ENCODE data around the gene CPZ.
A peak's percentile ranks its signal among the peaks of the same experiment; 100 is the strongest.

CPZ gene

GRCh38 chr4:8637456-8637984 lies 45.0 kb downstream of the CPZ start:
- TF ChIP-seq JUND (IDR thresholded peaks at IDR 0.05; ENCODE audit: low read depth): no peak
- no peak for DNase-seq (ENCODE audit: low read depth in 1 of 2, low spot score in 1 of 2)
- in situ Hi-C loops (cut with HindIII; ENCODE audit: low pct_unique_long_range_greater_than_20kb, low sequenced_read_pairs): no loop called here

GRCh38 chr4:8639021-8639420 lies 46.5 kb downstream of the CPZ start:
- in situ Hi-C loops (cut with HindIII; ENCODE audit: low pct_unique_long_range_greater_than_20kb, low sequenced_read_pairs): no loop called here
- no peak for DNase-seq (ENCODE audit: low read depth in 1 of 2, low spot score in 1 of 2)
- TF ChIP-seq JUND (IDR thresholded peaks at IDR 0.05; ENCODE audit: low read depth): no peak

GRCh38 chr4:8639777-8640720 lies 47.5 kb downstream of the CPZ start:
- no peak for DNase-seq (ENCODE audit: low read depth in 1 of 2, low spot score in 1 of 2)
- no peak for TF ChIP-seq JUND (IDR thresholded peaks at IDR 0.05; ENCODE audit: low read depth)
- in situ Hi-C loops (cut with HindIII; ENCODE audit: low pct_unique_long_range_greater_than_20kb, low sequenced_read_pairs): no loop called here

DNA sequence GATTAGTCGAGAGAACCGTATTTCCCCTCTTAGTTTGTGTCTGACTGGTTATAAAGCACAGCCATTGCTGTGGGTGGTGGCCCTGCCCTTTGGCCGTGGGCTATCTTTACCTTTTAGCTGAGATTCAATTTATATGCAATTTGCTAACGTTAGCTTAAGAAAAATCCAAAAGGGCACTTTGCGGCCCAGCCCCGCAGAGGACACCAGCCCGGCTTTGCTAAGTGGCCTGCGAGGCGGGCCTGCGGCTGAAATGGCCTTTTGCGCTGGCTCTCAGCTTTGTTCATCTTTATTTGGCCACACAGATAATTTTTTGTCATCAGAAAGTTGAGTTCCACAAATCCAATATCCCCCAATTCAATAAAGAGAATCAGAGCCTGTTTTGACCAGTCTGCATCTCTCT lies 48.3 kb downstream of the CPZ start:
- in situ Hi-C loops (cut with HindIII; ENCODE audit: low pct_unique_long_range_greater_than_20kb, low sequenced_read_pairs): no loop called here
- no peak for TF ChIP-seq JUND (IDR thresholded peaks at IDR 0.05; ENCODE audit: low read depth)
- no peak for DNase-seq (ENCODE audit: low read depth in 1 of 2, low spot score in 1 of 2)

DNA sequence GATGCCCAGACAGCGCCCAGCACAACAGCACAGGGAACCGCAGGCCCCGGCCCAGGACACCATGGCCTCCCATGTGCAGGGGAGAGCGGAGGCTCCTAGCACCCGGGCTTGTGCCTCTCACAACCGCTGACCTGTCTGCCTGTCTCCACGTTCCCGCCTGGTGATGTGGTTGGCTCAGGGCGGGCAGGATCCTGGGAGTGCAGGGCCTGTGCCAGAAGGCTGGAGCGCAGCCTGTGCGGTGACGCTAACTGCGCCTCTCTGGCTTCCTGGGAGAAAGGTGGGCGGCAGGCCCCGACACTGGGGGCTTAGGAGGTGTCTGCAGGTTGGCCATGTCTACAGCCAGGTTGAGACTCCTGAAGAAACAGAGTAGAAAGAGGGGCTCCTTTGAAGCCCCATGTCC lies 48.7 kb downstream of the CPZ start:
- no peak for DNase-seq (ENCODE audit: low read depth in 1 of 2, low spot score in 1 of 2)
- in situ Hi-C loops (cut with HindIII; ENCODE audit: low pct_unique_long_range_greater_than_20kb, low sequenced_read_pairs): no loop called here
- no peak for TF ChIP-seq JUND (IDR thresholded peaks at IDR 0.05; ENCODE audit: low read depth)

DNA sequence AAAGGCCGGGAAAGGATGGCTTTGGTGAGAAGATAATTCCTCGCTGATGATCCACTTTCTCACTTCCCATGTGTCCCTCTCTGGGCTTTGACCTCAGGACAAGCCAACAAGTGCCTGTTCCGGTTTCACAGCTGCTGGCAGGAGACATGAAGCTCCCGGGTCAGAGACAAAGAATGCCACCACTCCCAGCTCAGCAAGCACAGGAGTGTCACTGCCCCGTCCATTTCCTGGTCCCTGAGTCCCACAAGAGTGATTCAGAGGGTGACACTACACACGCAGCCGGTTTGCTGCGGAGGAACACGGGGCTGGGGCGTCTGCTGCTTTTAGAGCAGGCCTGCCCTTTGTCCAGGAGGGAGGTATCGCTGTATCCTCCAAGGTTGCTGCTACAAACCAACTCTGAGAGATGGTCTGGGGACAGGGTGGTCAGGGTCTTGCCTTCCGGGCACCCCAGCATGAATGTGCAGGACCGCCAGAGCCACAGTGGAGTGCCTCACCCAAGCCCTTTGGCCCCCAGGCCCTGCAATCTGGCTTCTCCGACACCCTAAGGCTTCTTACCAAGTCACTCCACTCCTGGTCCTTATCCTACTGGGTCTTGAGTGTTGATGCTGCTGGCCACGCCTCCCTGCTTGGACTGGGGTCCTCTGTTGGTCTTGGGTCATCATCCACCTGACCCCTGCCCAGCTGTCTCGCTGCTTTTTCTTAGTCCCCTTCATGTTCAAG lies 49.5 kb downstream of the CPZ start:
- in situ Hi-C loops (cut with HindIII; ENCODE audit: low pct_unique_long_range_greater_than_20kb, low sequenced_read_pairs): no loop called here
- no peak for TF ChIP-seq JUND (IDR thresholded peaks at IDR 0.05; ENCODE audit: low read depth)
- DNase-seq (ENCODE audit: low read depth in 1 of 2, low spot score in 1 of 2): peak in 1 of 2 experiments; percentile 9

- in situ Hi-C loops (cut with HindIII; ENCODE audit: low pct_unique_long_range_greater_than_20kb, low sequenced_read_pairs): no loop called here
- no peak for DNase-seq (ENCODE audit: low read depth in 1 of 2, low spot score in 1 of 2)
Measured at GRCh38 chr4:8642651-8643321, 50.2 kb downstream of the CPZ start.

GRCh38 chr4:8643441-8643840 lies 50.9 kb downstream of the CPZ start:
- TF ChIP-seq JUND (IDR thresholded peaks at IDR 0.05; ENCODE audit: low read depth): no peak
- DNase-seq (ENCODE audit: low read depth in 1 of 2, low spot score in 1 of 2): no peak
- in situ Hi-C loops (cut with HindIII; ENCODE audit: low pct_unique_long_range_greater_than_20kb, low sequenced_read_pairs): no loop called here

More at GRCh38 chr4:8642651-8643321, 50.2 kb downstream of the CPZ start:
- TF ChIP-seq JUND (IDR thresholded peaks at IDR 0.05; ENCODE audit: low read depth): no peak

GRCh38 chr4:8643986-8644385 lies 51.4 kb downstream of the CPZ start:
- DNase-seq (ENCODE audit: low read depth in 1 of 2, low spot score in 1 of 2): no peak
- in situ Hi-C loops (cut with HindIII; ENCODE audit: low pct_unique_long_range_greater_than_20kb, low sequenced_read_pairs): no loop called here
- TF ChIP-seq JUND (IDR thresholded peaks at IDR 0.05; ENCODE audit: low read depth): no peak

- in situ Hi-C loops (cut with HindIII; ENCODE audit: low pct_unique_long_range_greater_than_20kb, low sequenced_read_pairs): no loop called here
- no peak for TF ChIP-seq JUND (IDR thresholded peaks at IDR 0.05; ENCODE audit: low read depth)
- no peak for DNase-seq (ENCODE audit: low read depth in 1 of 2, low spot score in 1 of 2)
Measured at GRCh38 chr4:8644461-8644891, 51.9 kb downstream of the CPZ start.

DNA sequence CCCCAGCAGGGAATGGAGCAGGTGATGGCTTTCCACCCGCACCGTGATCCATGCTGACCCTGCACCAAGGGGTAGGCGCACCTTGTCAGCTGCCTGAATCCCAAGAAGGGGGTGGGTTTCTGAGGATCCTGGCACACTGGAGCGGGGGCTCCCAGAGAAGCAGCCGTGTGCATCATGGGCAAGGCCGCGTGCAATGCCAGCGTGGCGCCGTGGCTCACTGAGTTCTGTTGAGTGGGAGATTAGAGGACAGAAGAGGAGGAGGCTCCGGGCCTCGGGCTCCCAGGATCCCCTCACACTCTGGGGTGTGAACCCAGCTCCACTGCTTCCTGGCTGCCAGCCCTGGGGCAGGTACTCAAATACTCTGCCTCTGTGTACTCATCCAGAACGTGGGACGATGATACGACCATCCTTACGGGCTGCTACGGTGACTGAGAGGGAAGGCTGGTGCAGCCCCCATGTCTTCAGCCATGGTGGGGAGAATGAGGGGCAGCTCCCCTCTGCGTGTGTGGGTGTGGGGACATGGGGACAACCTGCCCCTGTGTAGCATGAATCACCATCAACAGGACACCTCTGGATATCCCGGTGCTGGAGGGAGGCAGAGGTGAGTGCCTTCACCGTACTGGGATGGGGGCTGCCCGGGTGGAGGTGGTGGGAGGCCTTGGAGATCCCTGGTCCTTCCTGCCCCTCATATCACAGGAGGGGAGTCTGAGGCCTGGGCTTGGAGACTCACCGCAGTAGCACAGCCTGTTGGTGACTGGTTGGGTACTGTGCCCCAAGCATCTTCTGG lies 52.6 kb downstream of the CPZ start:
- no peak for TF ChIP-seq JUND (IDR thresholded peaks at IDR 0.05; ENCODE audit: low read depth)
- in situ Hi-C loops (cut with HindIII; ENCODE audit: low pct_unique_long_range_greater_than_20kb, low sequenced_read_pairs): no loop called here
- no peak for DNase-seq (ENCODE audit: low read depth in 1 of 2, low spot score in 1 of 2)

GRCh38 chr4:8645753-8646124 lies 53.2 kb downstream of the CPZ start:
- no peak for TF ChIP-seq JUND (IDR thresholded peaks at IDR 0.05; ENCODE audit: low read depth)
- in situ Hi-C loops (cut with HindIII; ENCODE audit: low pct_unique_long_range_greater_than_20kb, low sequenced_read_pairs): no loop called here
- DNase-seq (ENCODE audit: low read depth in 1 of 2, low spot score in 1 of 2): no peak
